Fibroblast of skin of left biceps (primary cell): ENCODE results near the gene GATAD2A.

Experiments
- DNase-seq, 2 experiments: peaks; one replicate each; pipeline ENCODE4 v3.0.0-alpha.2; 2013; ENCODE audit warnings: low read depth in 2 of 2

The GATAD2A gene

GRCh38 chr19:19513682-19514081 is 108.2 kb downstream of the GATAD2A start:
- no peak for DNase-seq

- peak; percentile 34 to 39 for DNase-seq
Measured at GRCh38 chr19:19514215-19514657, 108.8 kb downstream of the GATAD2A start.

- DNase-seq = no peak
Measured at GRCh38 chr19:19514881-19515641, 109.6 kb downstream of the GATAD2A start, which contains the start of gene TSSK6. Gene TSSK6 (minus strand): TSS chr19:19515548. CDS start chr19:19515427, 121 bp downstream.

- peak; percentile 77 to 82 for DNase-seq
Measured at GRCh38 chr19:19515642-19516519, 110.4 kb downstream of the GATAD2A start, which contains the start of gene NDUFA13. Gene NDUFA13 (plus strand): TSS chr19:19516225. CDS start chr19:19516239, 14 bp downstream.

GRCh38 chr19:19517235-19517619 is 111.8 kb downstream of the GATAD2A start:
- DNase-seq = no peak

- DNase-seq = no peak
Measured at GRCh38 chr19:19520989-19521388, 115.5 kb downstream of the GATAD2A start.

GRCh38 chr19:19523177-19523576 is 117.7 kb downstream of the GATAD2A start:
- no peak for DNase-seq

GRCh38 chr19:19524053-19524452 is 118.6 kb downstream of the GATAD2A start:
- DNase-seq = no peak

GRCh38 chr19:19525611-19526380 is 120.3 kb downstream of the GATAD2A start:
- DNase-seq = no peak

GRCh38 chr19:19526581-19527370 is 121.3 kb downstream of the GATAD2A start:
- DNase-seq = no peak

- no peak for DNase-seq
Measured at GRCh38 chr19:19527371-19527656, 121.8 kb downstream of the GATAD2A start.

- no peak for DNase-seq
Measured at GRCh38 chr19:19527674-19528625, 122.5 kb downstream of the GATAD2A start.

- no peak for DNase-seq
Measured at GRCh38 chr19:19528721-19529490, 123.4 kb downstream of the GATAD2A start, which contains the start of gene YJEFN3. Gene YJEFN3 (plus strand): TSS chr19:19528911. CDS start chr19:19528933, 22 bp downstream.

GRCh38 chr19:19529783-19530422 is 124.4 kb downstream of the GATAD2A start:
- DNase-seq = no peak

- DNase-seq = no peak
Measured at GRCh38 chr19:19530423-19530804, 124.9 kb downstream of the GATAD2A start.

- DNase-seq = no peak
Measured at GRCh38 chr19:19530889-19531288, 125.4 kb downstream of the GATAD2A start.

GRCh38 chr19:19531951-19532805 is 126.7 kb downstream of the GATAD2A start:
- DNase-seq = no peak
